Osteoblast (primary cell): ENCODE measurements around the gene PTGES2. TPM values are rescaled to one million over a fixed set of nuclear protein-coding genes. Genes with fewer than 3 reads are reported as not detected.

Experiments used
- DNase-seq: peaks from one replicate; pipeline ENCODE4 v3.0.0; 2011; ENCODE audit warnings: low spot score, mixed read lengths; ENCODE audit not compliant: insufficient read length; ENCODE audit errors: missing footprints
- H2AFZ ChIP-seq: 2 replicates; pipeline ENCODE4 v1.6.0; 2011; ENCODE audit warnings: mild to moderate bottlenecking, low read length
- H3K27ac ChIP-seq: 2 replicates; pipeline ENCODE4 v1.5.1; 2011; ENCODE audit warnings: mild to moderate bottlenecking, low read depth, low read length, moderate library complexity
- H3K27me3 ChIP-seq: 2 replicates; pipeline ENCODE4 v1.6.0; 2012; ENCODE audit warnings: mild to moderate bottlenecking, control low read depth, inconsistent platforms, low read length, moderate library complexity; ENCODE audit not compliant: insufficient read depth
- H3K36me3 ChIP-seq: 2 replicates; pipeline ENCODE4 v1.5.1; 2011; ENCODE audit warnings: mild to moderate bottlenecking, low read length, control low read depth, moderate library complexity; ENCODE audit not compliant: insufficient read depth
- H3K4me1 ChIP-seq: 2 replicates; pipeline ENCODE4 v1.5.1; 2011; ENCODE audit warnings: mild to moderate bottlenecking, low read length, control low read depth, moderate library complexity; ENCODE audit not compliant: insufficient read depth
- H3K4me2 ChIP-seq: 2 replicates; pipeline ENCODE4 v1.6.0; 2011; ENCODE audit warnings: mild to moderate bottlenecking, low read length; ENCODE audit not compliant: insufficient read depth
- H3K4me3 ChIP-seq: fragments of 200-600 bp; sonication (generic); 3 replicates; pipeline ENCODE4 v1.5.1; 2012; ENCODE audit warnings: mild to moderate bottlenecking, low read length, inconsistent platforms; ENCODE audit not compliant: insufficient read depth
- H3K79me2 ChIP-seq: 2 replicates; pipeline ENCODE4 v1.6.0; 2012; ENCODE audit warnings: mild to moderate bottlenecking, low read length, control low read depth, inconsistent platforms; ENCODE audit not compliant: insufficient read depth
- H3K9me3 ChIP-seq: 2 replicates; pipeline ENCODE4 v1.5.1; 2011; ENCODE audit warnings: low read depth, low read length, control low read depth
- H4K20me1 ChIP-seq: 2 replicates; pipeline ENCODE4 v1.6.0; 2012; ENCODE audit warnings: mild to moderate bottlenecking, low read length, control low read depth; ENCODE audit not compliant: insufficient read depth
- CTCF ChIP-seq: IDR thresholded peaks from 2 replicates; pipeline ENCODE4 v1.5.1; 2011; ENCODE audit warnings: mild to moderate bottlenecking, low read depth, low read length, moderate library complexity; ENCODE audit errors: extremely low read depth
- total RNA-seq: library from RNA; depleted of rRNA; stranded (reverse); fragments of >200 nt; gene quantifications from 2 replicates; pipeline ENCODE4 v1.2.3, GENCODE V29; 2012

The PTGES2 gene
- total RNA-seq, 1 donor: 50.3 TPM

GRCh38 chr9:128122809-128123175 is 4.7 kb downstream of the PTGES2 start:
- no peak overlapping the region for H3K4me3 ChIP-seq
- H3K9me3 ChIP-seq: no peaks in the 10 kb centered on the region
- peaks cover 14% of the 10 kb centered on the region for H4K20me1 ChIP-seq
- H3K4me2 ChIP-seq: no peak overlapping the region
- H3K27ac ChIP-seq: no peak overlapping the region
- H3K79me2 ChIP-seq: peaks cover 25% of the 10 kb centered on the region
- no peak overlapping the region for H2AFZ ChIP-seq
- H3K27me3 ChIP-seq: no peaks in the 10 kb centered on the region
- no peak for TF ChIP-seq CTCF
- peak; percentile 21 for DNase-seq
- peaks cover 13% of the 10 kb centered on the region for H3K36me3 ChIP-seq
- H3K4me1 ChIP-seq: peaks cover 13% of the 10 kb centered on the region

GRCh38 chr9:128121924-128122808 is 5.4 kb downstream of the PTGES2 start:
- Histone ChIP-seq H3K4me3 (no peak overlapping the region), H2AFZ (no peak overlapping the region), H3K4me1 (peaks cover 13% of the 10 kb centered on the region), H3K9me3 (no peaks in the 10 kb centered on the region), H4K20me1 (peaks cover 14% of the 10 kb centered on the region), H3K79me2 (peaks cover 19% of the 10 kb centered on the region), H3K27me3 (no peaks in the 10 kb centered on the region), H3K27ac (no peak overlapping the region), H3K4me2 (no peak overlapping the region), H3K36me3 (peaks cover 13% of the 10 kb centered on the region)
- DNase-seq: peak; percentile 57
- TF ChIP-seq CTCF: no peak

- Histone ChIP-seq H2AFZ (no peak overlapping the region), H3K36me3 (peaks cover 13% of the 10 kb centered on the region), H3K4me2 (no peak overlapping the region), H3K27ac (no peak overlapping the region), H3K9me3 (no peaks in the 10 kb centered on the region), H4K20me1 (peaks cover 14% of the 10 kb centered on the region), H3K79me2 (peaks cover 15% of the 10 kb centered on the region), H3K4me1 (peaks cover 9% of the 10 kb centered on the region), H3K27me3 (no peaks in the 10 kb centered on the region), H3K4me3 (no peak overlapping the region)
- no peak for DNase-seq
- TF ChIP-seq CTCF: no peak
Measured at GRCh38 chr9:128121466-128121810, 6.1 kb downstream of the PTGES2 start.

DNA sequence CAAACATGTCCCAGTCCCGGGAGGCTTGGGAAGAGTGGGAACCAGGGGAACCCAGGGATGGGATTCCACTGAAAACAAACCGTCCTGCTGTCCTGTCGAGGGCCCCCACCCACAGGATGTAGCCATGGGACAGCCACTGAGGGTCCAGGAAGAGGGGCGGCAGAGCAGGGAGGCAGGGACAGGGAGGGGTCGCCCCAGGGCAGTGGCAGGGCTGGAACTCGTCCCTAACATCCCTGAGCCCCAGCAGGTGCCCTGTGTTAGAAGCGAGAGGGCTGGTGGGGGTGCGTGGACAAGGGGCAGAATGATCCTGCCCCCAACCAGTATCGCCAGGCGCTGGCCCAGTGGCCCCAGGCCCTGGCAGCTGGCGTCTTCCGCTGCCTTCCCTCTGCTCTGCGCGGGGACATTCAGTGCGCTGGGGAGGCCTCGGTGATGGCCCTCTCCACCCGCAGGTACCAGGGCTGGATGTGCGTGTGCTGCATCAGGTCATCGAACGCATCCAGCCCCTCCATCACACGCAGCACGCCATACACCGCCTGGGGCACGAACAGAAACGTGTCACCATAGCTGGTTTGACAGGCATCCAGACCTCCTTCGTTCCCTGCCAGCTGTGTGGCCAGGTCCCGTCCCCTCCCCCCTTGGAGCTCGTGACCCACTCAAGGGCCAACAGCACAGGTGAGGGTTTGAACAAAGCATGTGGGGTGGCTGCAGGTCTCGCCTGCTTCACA is 6.6 kb downstream of the PTGES2 start:
- Histone ChIP-seq H3K4me3 (no peak overlapping the region), H4K20me1 (peaks cover 14% of the 10 kb centered on the region), H3K27ac (no peak overlapping the region), H3K9me3 (no peaks in the 10 kb centered on the region), H3K27me3 (no peaks in the 10 kb centered on the region), H3K4me2 (no peak overlapping the region), H3K4me1 (peaks cover 4% of the 10 kb centered on the region), H3K79me2 (peaks cover 13% of the 10 kb centered on the region), H3K36me3 (peaks cover 13% of the 10 kb centered on the region), H2AFZ (no peak overlapping the region)
- peak; percentile 38 for DNase-seq
- no peak for TF ChIP-seq CTCF
